ES-I3 (cell line): ENCODE data around the gene CADM3.

Source experiments
- H3K36me3 ChIP-seq: 2 replicates; pipeline ENCODE4 v1.6.1; 2013; ENCODE audit warnings: mild to moderate bottlenecking, low read length, control low read depth, moderate library complexity; ENCODE audit not compliant: insufficient read depth
- H3K4me1 ChIP-seq: 2 replicates; pipeline ENCODE4 v1.6.1; 2013; ENCODE audit warnings: mild to moderate bottlenecking, control low read depth, low read length; ENCODE audit not compliant: insufficient read depth
- H3K9ac ChIP-seq: 2 replicates; pipeline ENCODE4 v1.6.1; 2013; ENCODE audit warnings: low read depth, mild to moderate bottlenecking, low read length, moderate library complexity
- H3K9me3 ChIP-seq: 2 replicates; pipeline ENCODE4 v1.6.1; 2013; ENCODE audit warnings: mild to moderate bottlenecking, low read length, moderate library complexity; ENCODE audit not compliant: control insufficient read depth, insufficient read depth

The CADM3 gene

GRCh38 chr1:159162516-159163265, 8.7 kb upstream of the CADM3 start:
- no peaks in the 10 kb centered on the region for H3K36me3 ChIP-seq
- H3K9ac ChIP-seq = no peak overlapping the region
- peaks cover 21% of the 10 kb centered on the region for H3K4me1 ChIP-seq
- H3K9me3 ChIP-seq = no peaks in the 10 kb centered on the region

- Histone ChIP-seq H3K9me3 (no peaks in the 10 kb centered on the region), H3K36me3 (no peaks in the 10 kb centered on the region), H3K9ac (no peak overlapping the region), H3K4me1 (peaks cover 21% of the 10 kb centered on the region)
Measured at GRCh38 chr1:159163614-159164228, 7.7 kb upstream of the CADM3 start.

GRCh38 chr1:159168043-159168442, 3.4 kb upstream of the CADM3 start:
- peaks cover 13% of the 10 kb centered on the region for H3K4me1 ChIP-seq
- H3K9me3 ChIP-seq = no peaks in the 10 kb centered on the region
- H3K36me3 ChIP-seq = no peaks in the 10 kb centered on the region
- H3K9ac ChIP-seq = no peak overlapping the region

GRCh38 chr1:159170639-159171038, 776 bp upstream of the CADM3 start:
- Histone ChIP-seq H3K36me3 (no peaks in the 10 kb centered on the region), H3K9me3 (no peaks in the 10 kb centered on the region), H3K9ac (peak overlapping the region; percentile 29; the same call in 1 of the 2 replicates), H3K4me1 (0 out of 2 replicates have a peak, but pooled peaks cover 3% of the 10 kb centered on the region)

- no peaks in the 10 kb centered on the region for H3K9me3 ChIP-seq
- H3K9ac ChIP-seq = peak overlapping the region; percentile 66; the same call in 1 of the 2 replicates
- 0 out of 2 replicates have a peak, but pooled peaks cover 3% of the 10 kb centered on the region for H3K4me1 ChIP-seq
- H3K36me3 ChIP-seq = no peaks in the 10 kb centered on the region
Measured at GRCh38 chr1:159171688-159172501, 480 bp downstream of the CADM3 start.

GRCh38 chr1:159172614-159173291, 1.3 kb downstream of the CADM3 start:
- H3K36me3 ChIP-seq = no peaks in the 10 kb centered on the region
- no peaks in the 10 kb centered on the region for H3K9me3 ChIP-seq
- H3K4me1 ChIP-seq = 0 out of 2 replicates have a peak, but pooled peaks cover 3% of the 10 kb centered on the region
- H3K9ac ChIP-seq = peak overlapping the region; percentile 66; the same call in 1 of the 2 replicates

GRCh38 chr1:159173320-159173719, 1.9 kb downstream of the CADM3 start:
- no peaks in the 10 kb centered on the region for H3K36me3 ChIP-seq
- no peaks in the 10 kb centered on the region for H3K9me3 ChIP-seq
- H3K9ac ChIP-seq = no peak overlapping the region; the same call in 1 of the 2 replicates
- 0 out of 2 replicates have a peak, but pooled peaks cover 3% of the 10 kb centered on the region for H3K4me1 ChIP-seq

GRCh38 chr1:159175571-159175970, 4.2 kb downstream of the CADM3 start:
- 0 out of 2 replicates have a peak, but pooled peaks cover 3% of the 10 kb centered on the region for H3K4me1 ChIP-seq
- H3K9me3 ChIP-seq = no peaks in the 10 kb centered on the region
- no peak overlapping the region for H3K9ac ChIP-seq
- H3K36me3 ChIP-seq = no peaks in the 10 kb centered on the region

GRCh38 chr1:159177272-159177907, 6.0 kb downstream of the CADM3 start:
- Histone ChIP-seq H3K9me3 (no peaks in the 10 kb centered on the region), H3K9ac (no peak overlapping the region), H3K4me1 (0 out of 2 replicates have a peak, but pooled peaks cover 3% of the 10 kb centered on the region), H3K36me3 (no peaks in the 10 kb centered on the region)

- Histone ChIP-seq H3K4me1 (no peaks in the 10 kb centered on the region), H3K9ac (no peak overlapping the region), H3K9me3 (no peaks in the 10 kb centered on the region), H3K36me3 (no peaks in the 10 kb centered on the region)
Measured at GRCh38 chr1:159179906-159180305, 8.5 kb downstream of the CADM3 start.

- no peaks in the 10 kb centered on the region for H3K9me3 ChIP-seq
- H3K36me3 ChIP-seq = no peaks in the 10 kb centered on the region
- no peaks in the 10 kb centered on the region for H3K4me1 ChIP-seq
- no peak overlapping the region for H3K9ac ChIP-seq
Measured at GRCh38 chr1:159180516-159180915, 9.1 kb downstream of the CADM3 start.

GRCh38 chr1:159181328-159182024, 10.1 kb downstream of the CADM3 start:
- Histone ChIP-seq H3K9me3 (no peaks in the 10 kb centered on the region), H3K36me3 (no peaks in the 10 kb centered on the region), H3K4me1 (no peaks in the 10 kb centered on the region), H3K9ac (no peak overlapping the region)

- H3K4me1 ChIP-seq = 0 out of 2 replicates have a peak, but pooled peaks cover 5% of the 10 kb centered on the region
- H3K36me3 ChIP-seq = no peaks in the 10 kb centered on the region
- no peak overlapping the region for H3K9ac ChIP-seq
- H3K9me3 ChIP-seq = no peaks in the 10 kb centered on the region
Measured at GRCh38 chr1:159184201-159184600, 12.8 kb downstream of the CADM3 start.
